Measurements from ENCODE around the gene CYP2C8. TPM values are rescaled to one million over a fixed set of nuclear protein-coding genes. Genes with fewer than 3 reads are reported as not detected.

CYP2C8 gene
- total and polyA plus RNA-seq, 2 experiments from 2014 or later: 1.2 to 4.1 TPM

GRCh38 chr10:95035332-95036295 is 33.7 kb downstream of the CYP2C8 start:
- Mint-ChIP-seq H3K4me3 (no peak overlapping the region), H3K36me3 (ENCODE audit: low read depth) (no peaks in the 10 kb centered on the region), H3K27ac (no peak overlapping the region), H3K9me3 (no peaks in the 10 kb centered on the region), H3K4me1 (0 out of 3 replicates have a peak, but pooled peaks cover 2% of the 10 kb centered on the region), H3K27me3 (ENCODE audit: insufficient read depth, low read depth, poor library complexity) (no peaks in the 10 kb centered on the region)
- no peaks in the 10 kb centered on the region for H3K4me1 ChIP-seq (ENCODE audit: insufficient read depth)
- no peaks in the 10 kb centered on the region for H3K27me3 ChIP-seq (ENCODE audit: insufficient read depth)
- H3K4me2 ChIP-seq: no peak overlapping the region
- no peak overlapping the region for H3K27ac ChIP-seq (ENCODE audit: low read depth)
- TF ChIP-seq, protein P1, sequence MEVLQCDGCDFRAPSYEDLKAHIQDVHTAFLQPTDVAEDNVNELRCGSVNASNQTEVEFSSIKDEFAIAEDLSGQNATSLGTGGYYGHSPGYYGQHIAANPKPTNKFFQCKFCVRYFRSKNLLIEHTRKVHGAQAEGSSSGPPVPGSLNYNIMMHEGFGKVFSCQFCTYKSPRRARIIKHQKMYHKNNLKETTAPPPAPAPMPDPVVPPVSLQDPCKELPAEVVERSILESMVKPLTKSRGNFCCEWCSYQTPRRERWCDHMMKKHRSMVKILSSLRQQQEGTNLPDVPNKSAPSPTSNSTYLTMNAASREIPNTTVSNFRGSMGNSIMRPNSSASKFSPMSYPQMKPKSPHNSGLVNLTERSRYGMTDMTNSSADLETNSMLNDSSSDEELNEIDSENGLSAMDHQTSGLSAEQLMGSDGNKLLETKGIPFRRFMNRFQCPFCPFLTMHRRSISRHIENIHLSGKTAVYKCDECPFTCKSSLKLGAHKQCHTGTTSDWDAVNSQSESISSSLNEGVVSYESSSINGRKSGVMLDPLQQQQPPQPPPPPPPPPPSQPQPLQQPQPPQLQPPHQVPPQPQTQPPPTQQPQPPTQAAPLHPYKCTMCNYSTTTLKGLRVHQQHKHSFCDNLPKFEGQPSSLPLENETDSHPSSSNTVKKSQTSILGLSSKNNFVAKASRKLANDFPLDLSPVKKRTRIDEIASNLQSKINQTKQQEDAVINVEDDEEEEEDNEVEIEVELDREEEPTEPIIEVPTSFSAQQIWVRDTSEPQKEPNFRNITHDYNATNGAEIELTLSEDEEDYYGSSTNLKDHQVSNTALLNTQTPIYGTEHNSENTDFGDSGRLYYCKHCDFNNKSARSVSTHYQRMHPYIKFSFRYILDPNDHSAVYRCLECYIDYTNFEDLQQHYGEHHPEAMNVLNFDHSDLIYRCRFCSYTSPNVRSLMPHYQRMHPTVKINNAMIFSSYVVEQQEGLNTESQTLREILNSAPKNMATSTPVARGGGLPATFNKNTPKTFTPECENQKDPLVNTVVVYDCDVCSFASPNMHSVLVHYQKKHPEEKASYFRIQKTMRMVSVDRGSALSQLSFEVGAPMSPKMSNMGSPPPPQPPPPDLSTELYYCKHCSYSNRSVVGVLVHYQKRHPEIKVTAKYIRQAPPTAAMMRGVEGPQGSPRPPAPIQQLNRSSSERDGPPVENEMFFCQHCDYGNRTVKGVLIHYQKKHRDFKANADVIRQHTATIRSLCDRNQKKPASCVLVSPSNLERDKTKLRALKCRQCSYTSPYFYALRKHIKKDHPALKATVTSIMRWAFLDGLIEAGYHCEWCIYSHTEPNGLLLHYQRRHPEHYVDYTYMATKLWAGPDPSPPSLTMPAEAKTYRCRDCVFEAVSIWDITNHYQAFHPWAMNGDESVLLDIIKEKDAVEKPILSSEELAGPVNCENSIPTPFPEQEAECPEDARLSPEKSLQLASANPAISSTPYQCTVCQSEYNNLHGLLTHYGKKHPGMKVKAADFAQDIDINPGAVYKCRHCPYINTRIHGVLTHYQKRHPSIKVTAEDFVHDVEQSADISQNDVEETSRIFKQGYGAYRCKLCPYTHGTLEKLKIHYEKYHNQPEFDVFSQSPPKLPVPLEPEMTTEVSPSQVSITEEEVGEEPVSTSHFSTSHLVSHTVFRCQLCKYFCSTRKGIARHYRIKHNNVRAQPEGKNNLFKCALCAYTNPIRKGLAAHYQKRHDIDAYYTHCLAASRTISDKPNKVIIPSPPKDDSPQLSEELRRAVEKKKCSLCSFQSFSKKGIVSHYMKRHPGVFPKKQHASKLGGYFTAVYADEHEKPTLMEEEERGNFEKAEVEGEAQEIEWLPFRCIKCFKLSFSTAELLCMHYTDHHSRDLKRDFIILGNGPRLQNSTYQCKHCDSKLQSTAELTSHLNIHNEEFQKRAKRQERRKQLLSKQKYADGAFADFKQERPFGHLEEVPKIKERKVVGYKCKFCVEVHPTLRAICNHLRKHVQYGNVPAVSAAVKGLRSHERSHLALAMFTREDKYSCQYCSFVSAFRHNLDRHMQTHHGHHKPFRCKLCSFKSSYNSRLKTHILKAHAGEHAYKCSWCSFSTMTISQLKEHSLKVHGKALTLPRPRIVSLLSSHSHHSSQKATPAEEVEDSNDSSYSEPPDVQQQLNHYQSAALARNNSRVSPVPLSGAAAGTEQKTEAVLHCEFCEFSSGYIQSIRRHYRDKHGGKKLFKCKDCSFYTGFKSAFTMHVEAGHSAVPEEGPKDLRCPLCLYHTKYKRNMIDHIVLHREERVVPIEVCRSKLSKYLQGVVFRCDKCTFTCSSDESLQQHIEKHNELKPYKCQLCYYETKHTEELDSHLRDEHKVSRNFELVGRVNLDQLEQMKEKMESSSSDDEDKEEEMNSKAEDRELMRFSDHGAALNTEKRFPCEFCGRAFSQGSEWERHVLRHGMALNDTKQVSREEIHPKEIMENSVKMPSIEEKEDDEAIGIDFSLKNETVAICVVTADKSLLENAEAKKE (CRISPR knock-in tag; IDR thresholded peaks at IDR 0.05): no peak
- TF ChIP-seq STAT1 (IDR thresholded peaks at IDR 0.05; ENCODE audit: unreplicated experiment) (no peak), ZNF331 (CRISPR knock-in tag; IDR thresholded peaks at IDR 0.05; ENCODE audit: low read depth) (no peak), NANOG (IDR thresholded peaks at IDR 0.05; ENCODE audit: borderline replicate concordance) (no peak)
- TF ChIP-seq, protein P2, sequence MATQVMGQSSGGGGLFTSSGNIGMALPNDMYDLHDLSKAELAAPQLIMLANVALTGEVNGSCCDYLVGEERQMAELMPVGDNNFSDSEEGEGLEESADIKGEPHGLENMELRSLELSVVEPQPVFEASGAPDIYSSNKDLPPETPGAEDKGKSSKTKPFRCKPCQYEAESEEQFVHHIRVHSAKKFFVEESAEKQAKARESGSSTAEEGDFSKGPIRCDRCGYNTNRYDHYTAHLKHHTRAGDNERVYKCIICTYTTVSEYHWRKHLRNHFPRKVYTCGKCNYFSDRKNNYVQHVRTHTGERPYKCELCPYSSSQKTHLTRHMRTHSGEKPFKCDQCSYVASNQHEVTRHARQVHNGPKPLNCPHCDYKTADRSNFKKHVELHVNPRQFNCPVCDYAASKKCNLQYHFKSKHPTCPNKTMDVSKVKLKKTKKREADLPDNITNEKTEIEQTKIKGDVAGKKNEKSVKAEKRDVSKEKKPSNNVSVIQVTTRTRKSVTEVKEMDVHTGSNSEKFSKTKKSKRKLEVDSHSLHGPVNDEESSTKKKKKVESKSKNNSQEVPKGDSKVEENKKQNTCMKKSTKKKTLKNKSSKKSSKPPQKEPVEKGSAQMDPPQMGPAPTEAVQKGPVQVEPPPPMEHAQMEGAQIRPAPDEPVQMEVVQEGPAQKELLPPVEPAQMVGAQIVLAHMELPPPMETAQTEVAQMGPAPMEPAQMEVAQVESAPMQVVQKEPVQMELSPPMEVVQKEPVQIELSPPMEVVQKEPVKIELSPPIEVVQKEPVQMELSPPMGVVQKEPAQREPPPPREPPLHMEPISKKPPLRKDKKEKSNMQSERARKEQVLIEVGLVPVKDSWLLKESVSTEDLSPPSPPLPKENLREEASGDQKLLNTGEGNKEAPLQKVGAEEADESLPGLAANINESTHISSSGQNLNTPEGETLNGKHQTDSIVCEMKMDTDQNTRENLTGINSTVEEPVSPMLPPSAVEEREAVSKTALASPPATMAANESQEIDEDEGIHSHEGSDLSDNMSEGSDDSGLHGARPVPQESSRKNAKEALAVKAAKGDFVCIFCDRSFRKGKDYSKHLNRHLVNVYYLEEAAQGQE (IDR thresholded peaks at IDR 0.05; ENCODE audit: unreplicated experiment): no peak
- no peak overlapping the region for H3K4me3 ChIP-seq
- no peaks in the 10 kb centered on the region for H3K9me2 ChIP-seq (ENCODE audit: insufficient read depth)
- no peaks in the 10 kb centered on the region for H3K79me2 ChIP-seq (replicated peaks; ENCODE audit: insufficient read depth)
- DNase-seq (ENCODE audit: low spot score) (no peak), ATAC-seq (no peak)
- H4K20me1 ChIP-seq (replicated peaks; ENCODE audit: insufficient read depth): no peaks in the 10 kb centered on the region
- H2AFZ ChIP-seq: no peak overlapping the region
- H3F3A ChIP-seq (replicated peaks; ENCODE audit: low read depth): no peaks in the 10 kb centered on the region
- no peaks in the 10 kb centered on the region for H3K36me3 ChIP-seq (ENCODE audit: insufficient read depth)
